Heart left ventricle (tissue), 13 donors: ENCODE data around the gene ELMOD1.

Source experiments
- POLR2A ChIP-seq, 2 donors: fragments of 450-650 bp; IDR thresholded peaks; one replicate each; pipeline ENCODE4 v1.6.1; 2017; ENCODE audit warnings: antibody characterized with exemption in 2 of 2, mild to moderate bottlenecking in 2 of 2, moderate library complexity in 2 of 2
- TF ChIP-seq, protein P1 (sequence below), 12 donors: fragments of 200-600 bp; sonication (generic) in 4 of 12; IDR thresholded peaks; one replicate each; pipeline versions ENCODE4 v1.5.0 to v1.8.0; 2018 to 2022; ENCODE audit warnings: antibody characterized with exemption in 12 of 12, mild to moderate bottlenecking in 5 of 12
- donor health status: ischemic (EF 13 %, LVEDD 7.1; RV severe dilation, severe dysfunction).
- donor health status: DM: no; HTN: yes; CAD: no.
- donor health status: DM: no; HTN: no; CAD: no.
- donor health status: ischemic (EF 25% LVEDD 6.9; RV normal size, moderate dysfunction).
- donor health status: ischemic (EF 25% LVEDD 5.7; RV mildly dilated, moderate dysfunction).
- donor health status: ischemic (EF 35%, LVEDD 5.7; RV mildly dilated, moderate dysfunction).
- donor health status: nonischemic (EF 11% LVEDD 7.7; RV severe dilation, severe dysfunction).
- donor health status: DM: yes; HTN: yes; CAD: no.
- donor health status: PGD.
- donor health status: ischemic (EF 29% LVEDD 5.4; RV normal size, mild dysfunction).
- donor health status: nonischemic (EF 23%, LVEDD 6.1; RV moderate dilation, normal function).

DNA sequence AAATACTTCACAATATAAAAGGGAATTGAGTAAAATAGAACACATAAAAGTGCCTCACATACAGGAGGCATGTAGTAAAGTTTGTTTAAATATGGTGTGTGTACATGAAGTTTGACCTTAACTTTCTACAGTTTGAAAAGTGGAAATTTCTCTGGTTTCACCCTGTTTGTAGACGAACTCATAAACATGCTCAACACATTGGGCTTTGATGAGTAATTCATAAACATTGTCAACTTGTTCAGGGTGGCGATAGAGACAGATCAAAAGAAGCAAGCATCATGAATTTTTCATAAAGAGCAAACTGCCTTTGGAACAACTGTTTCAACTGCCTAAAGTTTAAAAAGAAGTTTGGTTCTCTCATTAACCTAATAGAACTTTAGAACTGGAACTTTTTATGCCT, 111.8 kb downstream of the ELMOD1 start:
- TF ChIP-seq, protein P1, sequence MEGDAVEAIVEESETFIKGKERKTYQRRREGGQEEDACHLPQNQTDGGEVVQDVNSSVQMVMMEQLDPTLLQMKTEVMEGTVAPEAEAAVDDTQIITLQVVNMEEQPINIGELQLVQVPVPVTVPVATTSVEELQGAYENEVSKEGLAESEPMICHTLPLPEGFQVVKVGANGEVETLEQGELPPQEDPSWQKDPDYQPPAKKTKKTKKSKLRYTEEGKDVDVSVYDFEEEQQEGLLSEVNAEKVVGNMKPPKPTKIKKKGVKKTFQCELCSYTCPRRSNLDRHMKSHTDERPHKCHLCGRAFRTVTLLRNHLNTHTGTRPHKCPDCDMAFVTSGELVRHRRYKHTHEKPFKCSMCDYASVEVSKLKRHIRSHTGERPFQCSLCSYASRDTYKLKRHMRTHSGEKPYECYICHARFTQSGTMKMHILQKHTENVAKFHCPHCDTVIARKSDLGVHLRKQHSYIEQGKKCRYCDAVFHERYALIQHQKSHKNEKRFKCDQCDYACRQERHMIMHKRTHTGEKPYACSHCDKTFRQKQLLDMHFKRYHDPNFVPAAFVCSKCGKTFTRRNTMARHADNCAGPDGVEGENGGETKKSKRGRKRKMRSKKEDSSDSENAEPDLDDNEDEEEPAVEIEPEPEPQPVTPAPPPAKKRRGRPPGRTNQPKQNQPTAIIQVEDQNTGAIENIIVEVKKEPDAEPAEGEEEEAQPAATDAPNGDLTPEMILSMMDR (IDR thresholded peaks at IDR 0.05), result no peak
- no peak for TF ChIP-seq POLR2A (IDR thresholded peaks at IDR 0.05)
